Prostate gland (tissue), 2 donors: ENCODE results near the gene UPF3B. TPM values are rescaled to one million over a fixed set of nuclear protein-coding genes. Genes with fewer than 3 reads are reported as not detected.
"Not testable (repeated sequence)": the region's sequence is repeated elsewhere in the genome, so short reads cannot be mapped to it uniquely, and the experiment has no call there.

Source experiments
- DNase-seq: peaks from one replicate; pipeline ENCODE4 v3.0.0-alpha.2; 2019; ENCODE audit warnings: low spot score
- H3K27ac ChIP-seq, 2 donors: fragments of 200-600 bp; sonication (generic); 2 replicates each; pipeline ENCODE4 v1.5.1; 2017 to 2019
- H3K27me3 ChIP-seq: fragments of 200-600 bp; sonication (generic); replicated peaks from 2 replicates; pipeline ENCODE4 v1.5.1; 2019; ENCODE audit not compliant: insufficient read depth
- H3K36me3 ChIP-seq, 2 donors: fragments of 200-600 bp; sonication (generic); 1 replicate in 1 of 2; 2 replicates in 1 of 2; pipeline versions ENCODE4 v1.5.1 to v1.8.1; 2017 to 2019
- H3K4me1 ChIP-seq: fragments of 200-600 bp; sonication (generic); replicated peaks from 2 replicates; pipeline ENCODE4 v1.5.1; 2019
- H3K4me3 ChIP-seq, 2 donors: fragments of 200-600 bp; sonication (generic); 2 replicates each; pipeline ENCODE4 v1.5.1; 2017 to 2019
- H3K9me3 ChIP-seq: fragments of 200-600 bp; sonication (generic); 2 replicates; pipeline ENCODE4 v1.5.1; 2017
- POLR2A ChIP-seq: fragments of 450-650 bp; IDR thresholded peaks from one replicate; pipeline ENCODE4 v1.6.1; 2016; ENCODE audit warnings: antibody characterized with exemption, mild to moderate bottlenecking
- POLR2AphosphoS5 ChIP-seq: sonication (generic); formaldehyde crosslinking; IDR thresholded peaks from one replicate; pipeline ENCODE4 v1.6.1; 2017; ENCODE audit warnings: antibody characterized with exemption
- WGBS: methylation state at CpG from one replicate; pipeline ENCODE4 v1.1.5; 2018; 5-methylcytosine and 5-hydroxymethylcytosine counted together
- intact Hi-C: fragments of 100-400 bp; cut with DNase I; formaldehyde crosslinking; loops from one replicate; pipeline ENCODE4 v1.14.2; 2022
- total RNA-seq, 2 donors: library from RNA; depleted of rRNA; stranded (reverse); fragments of >200 nt; gene quantifications; one replicate each; pipeline ENCODE4 v1.1.0, GENCODE V29; 2016
- TF ChIP-seq, protein P1 (sequence below), 4 experiments: fragments of 200-600 bp in 2 of 4; fragments of 450-650 bp in 2 of 4; sonication (generic) in 2 of 4; IDR thresholded peaks; 1 replicate in 3 of 4; 2 replicates in 1 of 4; pipeline ENCODE4 v1.5.1; 2016 to 2019; ENCODE audit warnings: antibody characterized with exemption in 4 of 4, mild to moderate bottlenecking in 2 of 4, moderate library complexity in 2 of 4

Gene UPF3B
- total RNA-seq, 2 donors from 2014 or later, result 3.9 to 5.2 TPM

GRCh38 chrX:119817130-119817690 is 35.6 kb downstream of the UPF3B start:
- Histone ChIP-seq H3K27me3 (no peaks in the 10 kb centered on the region), H3K4me3 (no peak overlapping the region), H3K9me3 (no peaks in the 10 kb centered on the region), H3K4me1 (no peaks in the 10 kb centered on the region), H3K36me3 (no peaks in the 10 kb centered on the region), H3K27ac (no peak overlapping the region)
- intact Hi-C loops, result no loop called here
- WGBS, result 77% methylated on average over 5 of the region's 6 CpGs
- TF ChIP-seq POLR2AphosphoS5 (no peak), POLR2A (no peak)
- TF ChIP-seq, protein P1, sequence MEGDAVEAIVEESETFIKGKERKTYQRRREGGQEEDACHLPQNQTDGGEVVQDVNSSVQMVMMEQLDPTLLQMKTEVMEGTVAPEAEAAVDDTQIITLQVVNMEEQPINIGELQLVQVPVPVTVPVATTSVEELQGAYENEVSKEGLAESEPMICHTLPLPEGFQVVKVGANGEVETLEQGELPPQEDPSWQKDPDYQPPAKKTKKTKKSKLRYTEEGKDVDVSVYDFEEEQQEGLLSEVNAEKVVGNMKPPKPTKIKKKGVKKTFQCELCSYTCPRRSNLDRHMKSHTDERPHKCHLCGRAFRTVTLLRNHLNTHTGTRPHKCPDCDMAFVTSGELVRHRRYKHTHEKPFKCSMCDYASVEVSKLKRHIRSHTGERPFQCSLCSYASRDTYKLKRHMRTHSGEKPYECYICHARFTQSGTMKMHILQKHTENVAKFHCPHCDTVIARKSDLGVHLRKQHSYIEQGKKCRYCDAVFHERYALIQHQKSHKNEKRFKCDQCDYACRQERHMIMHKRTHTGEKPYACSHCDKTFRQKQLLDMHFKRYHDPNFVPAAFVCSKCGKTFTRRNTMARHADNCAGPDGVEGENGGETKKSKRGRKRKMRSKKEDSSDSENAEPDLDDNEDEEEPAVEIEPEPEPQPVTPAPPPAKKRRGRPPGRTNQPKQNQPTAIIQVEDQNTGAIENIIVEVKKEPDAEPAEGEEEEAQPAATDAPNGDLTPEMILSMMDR (IDR thresholded peaks at IDR 0.05), result no peak
- no peak for DNase-seq

DNA sequence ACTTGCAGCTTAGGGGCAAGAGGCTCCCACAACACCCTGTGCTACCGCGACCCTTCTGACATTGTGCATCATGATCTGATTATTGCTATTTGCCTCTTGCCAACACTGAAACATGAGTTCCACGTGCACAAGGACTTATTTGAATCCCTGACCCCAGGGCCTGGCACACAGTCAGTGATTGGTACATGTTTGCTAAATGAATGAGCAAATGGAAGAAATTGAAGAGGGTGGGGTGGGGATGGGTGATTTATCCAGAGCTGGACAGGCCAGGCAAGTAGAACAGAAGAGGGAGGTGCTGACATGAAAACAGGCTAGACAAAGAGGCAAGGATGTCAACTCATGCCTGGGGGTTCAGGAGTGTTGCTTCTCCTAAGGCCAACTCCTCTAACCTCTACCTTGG is 36.5 kb downstream of the UPF3B start:
- no peak for TF ChIP-seq POLR2A
- TF ChIP-seq POLR2AphosphoS5, result no peak
- TF ChIP-seq, protein P1 (IDR thresholded peaks at IDR 0.05), result no peak
- Histone ChIP-seq H3K27ac (no peak overlapping the region), H3K4me3 (no peak overlapping the region), H3K36me3 (no peaks in the 10 kb centered on the region), H3K9me3 (no peaks in the 10 kb centered on the region), H3K4me1 (no peaks in the 10 kb centered on the region), H3K27me3 (no peaks in the 10 kb centered on the region)
- intact Hi-C loops, result no loop called here
- no peak for DNase-seq
- WGBS, result 78% methylated on average over 3 of the region's 3 CpGs

DNA sequence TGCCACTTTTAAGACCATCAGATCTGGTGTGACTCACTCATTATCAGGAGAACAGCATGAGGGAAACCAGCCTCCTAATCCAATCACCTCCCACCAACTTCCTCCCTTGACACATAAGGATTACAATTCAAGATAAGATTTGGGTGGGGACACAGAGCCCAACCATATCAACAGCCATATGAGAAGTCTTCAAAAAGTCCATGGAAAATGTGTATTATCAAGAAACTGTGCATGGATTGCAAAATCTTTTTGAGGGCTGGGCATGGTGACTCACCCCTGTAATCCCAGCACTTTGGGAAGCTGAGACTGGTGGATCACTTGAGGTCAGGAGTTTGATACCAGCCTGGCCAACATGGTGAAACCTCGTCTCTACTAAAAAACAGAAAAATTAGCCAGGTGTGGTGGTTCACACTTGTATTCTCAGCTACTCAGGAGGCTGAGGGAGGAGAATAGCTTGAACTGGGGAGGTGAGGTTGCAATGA is 43.5 kb downstream of the UPF3B start:
- Histone ChIP-seq H3K4me1 (no peaks in the 10 kb centered on the region), H3K27ac (no peak overlapping the region), H3K9me3 (no peaks in the 10 kb centered on the region), H3K36me3 (no peaks in the 10 kb centered on the region), H3K4me3 (no peak overlapping the region), H3K27me3 (no peaks in the 10 kb centered on the region)
- DNase-seq, result no peak
- TF ChIP-seq POLR2A, result no peak
- intact Hi-C loops, result no loop called here
- WGBS, result 94% methylated on average over 1 of the region's 1 CpG

DNA sequence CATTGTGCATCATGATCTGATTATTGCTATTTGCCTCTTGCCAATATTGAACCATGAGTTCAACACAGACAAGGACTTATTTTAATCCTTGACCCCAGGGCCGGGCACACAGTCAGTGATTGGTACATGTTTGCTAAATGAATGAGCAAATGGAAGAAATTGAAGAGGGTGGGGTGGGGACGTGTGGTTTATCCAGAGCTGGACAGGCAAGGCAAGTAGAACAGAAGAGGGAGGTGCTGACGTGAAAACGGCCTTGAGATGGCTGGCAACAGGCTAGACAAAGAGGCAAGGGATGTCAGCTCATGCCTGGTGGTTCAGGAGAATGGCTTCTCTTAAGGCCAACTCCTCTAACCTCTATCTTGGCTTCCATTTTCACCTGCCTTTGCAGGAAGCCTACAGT is 44.3 kb downstream of the UPF3B start:
- H3K9me3 ChIP-seq, H3K4me1 ChIP-seq, H3K27ac ChIP-seq, H3K36me3 ChIP-seq, H3K4me3 ChIP-seq, H3K27me3 ChIP-seq, DNase-seq, intact Hi-C loops: not testable (repeated sequence)
- WGBS, result 57% methylated on average over 2 of the region's 4 CpGs

DNA sequence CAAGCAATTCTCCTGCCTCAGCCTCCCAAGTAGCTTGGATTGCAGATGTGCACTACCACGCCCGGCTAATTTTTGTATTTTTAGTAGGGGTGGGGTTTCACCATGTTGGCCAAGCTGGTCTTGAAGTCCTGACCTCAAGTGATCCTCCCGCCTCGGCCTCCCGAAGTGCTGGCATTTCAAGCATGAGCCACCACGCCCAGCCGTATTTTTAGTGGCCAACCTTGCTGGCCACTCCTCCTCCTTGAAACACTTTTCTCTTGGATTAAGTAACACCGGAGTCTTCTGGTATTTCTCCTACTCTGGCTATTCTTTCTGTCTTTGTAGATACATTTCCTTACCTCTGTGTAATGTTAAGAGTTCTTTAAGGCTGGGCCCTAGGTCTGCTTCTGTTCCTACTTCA is 50.2 kb downstream of the UPF3B start:
- Histone ChIP-seq H3K4me1 (no peaks in the 10 kb centered on the region), H3K27ac (no peak overlapping the region), H3K4me3 (no peak overlapping the region), H3K9me3 (no peaks in the 10 kb centered on the region), H3K27me3 (no peaks in the 10 kb centered on the region), H3K36me3 (no peaks in the 10 kb centered on the region)
- TF ChIP-seq POLR2AphosphoS5 (no peak), POLR2A (no peak)
- TF ChIP-seq, protein P1 (IDR thresholded peaks at IDR 0.05), result no peak
- DNase-seq, result no peak
- WGBS, result 94% methylated on average over 8 of the region's 8 CpGs
- intact Hi-C loops, result no loop called here
